HG03139 (cell line): ENCODE data around the gene PLK5.

ENCODE experiments used
- ATAC-seq: cut with Tn5 transposase; IDR thresholded peaks from one replicate; pipeline ENCODE4 v1.9.1; 2021; ENCODE audit not compliant: unreplicated experiment

PLK5 gene

GRCh38 chr19:1576242-1577089 lies 52.6 kb downstream of the PLK5 start:
- ATAC-seq: no peak

DNA sequence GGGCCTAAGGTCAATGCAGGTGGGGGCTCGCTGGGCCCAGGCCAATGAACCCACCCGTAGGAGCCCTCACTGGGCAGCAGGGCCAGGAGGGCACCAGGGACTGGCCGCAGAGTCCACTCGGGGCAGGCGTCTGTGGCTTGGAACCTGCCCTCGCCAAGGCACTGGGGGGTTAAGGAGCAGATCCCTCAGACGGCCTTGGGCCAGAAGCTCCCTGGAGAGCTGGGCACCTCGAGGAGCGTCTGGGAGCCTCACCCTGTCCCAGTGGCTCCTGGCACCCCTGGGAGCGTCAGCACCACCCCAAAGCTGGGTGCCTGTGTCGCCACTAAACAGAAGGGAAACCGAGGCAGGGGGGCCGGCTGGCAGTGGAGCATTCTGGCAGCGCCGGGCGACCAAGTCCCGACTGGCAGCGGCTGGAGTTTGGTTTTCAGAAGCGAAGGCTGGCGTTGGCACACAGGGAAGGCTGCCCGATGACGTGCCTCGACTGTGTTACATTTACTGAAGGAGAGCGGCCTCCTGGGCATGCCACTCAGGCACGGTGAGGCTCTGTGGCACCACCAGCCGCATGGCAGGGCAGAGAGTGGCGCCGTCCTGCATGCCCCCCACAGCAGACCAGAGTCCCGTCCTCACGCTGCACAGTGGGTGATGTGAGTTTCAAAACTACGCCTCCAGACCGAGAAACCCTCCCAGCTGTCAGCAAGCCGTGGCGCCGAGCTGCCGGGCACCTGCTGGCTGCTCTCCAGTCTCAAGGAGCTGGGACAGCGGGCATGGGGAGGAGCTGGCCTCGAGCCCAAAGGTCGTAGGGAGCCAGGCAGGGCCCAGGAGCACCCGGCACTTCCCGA lies 53.4 kb downstream of the PLK5 start:
- ATAC-seq: no peak

GRCh38 chr19:1577929-1578618 lies 54.2 kb downstream of the PLK5 start:
- ATAC-seq: no peak

DNA sequence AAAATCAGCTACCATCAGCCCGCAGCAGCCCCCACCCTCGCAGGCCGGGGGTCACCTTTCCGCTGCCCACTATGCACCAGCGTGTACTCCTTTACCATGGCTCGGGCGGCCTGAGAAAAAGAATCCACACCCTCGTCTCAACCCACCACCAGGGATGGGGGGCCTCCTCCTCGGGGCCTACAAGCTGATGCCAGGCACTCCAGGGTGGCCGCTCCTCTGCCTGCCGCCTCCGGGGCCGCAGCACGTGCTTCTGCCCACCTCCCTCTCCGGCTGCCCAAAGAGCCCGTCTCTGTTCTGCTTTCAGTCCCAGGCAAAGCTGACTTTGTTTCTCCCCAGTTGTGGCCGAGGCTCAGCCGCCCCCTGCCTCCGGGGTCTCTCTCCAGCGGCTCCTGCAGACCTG lies 55.3 kb downstream of the PLK5 start:
- no peak for ATAC-seq

DNA sequence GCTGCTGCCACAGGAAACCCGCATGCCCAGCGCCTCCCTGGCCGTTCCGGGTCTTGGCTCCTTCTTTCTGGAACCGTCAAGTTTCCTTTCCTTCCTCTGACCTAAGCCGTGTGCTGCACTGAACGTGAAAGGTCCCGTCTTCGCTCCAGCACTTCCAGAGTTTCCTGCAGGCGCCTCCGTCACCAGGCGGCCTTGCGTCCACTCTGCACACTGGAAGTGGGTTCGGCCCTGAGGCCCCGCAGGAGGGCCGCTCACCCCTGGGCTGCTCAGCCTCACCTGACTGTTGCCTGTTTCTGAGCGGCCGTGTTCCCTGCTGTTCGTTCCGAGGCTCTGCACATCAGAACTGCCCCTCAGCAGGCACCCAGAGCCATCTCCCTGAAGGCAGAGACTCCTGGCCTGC lies 56.5 kb downstream of the PLK5 start:
- no peak for ATAC-seq

GRCh38 chr19:1580957-1581356 lies 57.1 kb downstream of the PLK5 start:
- ATAC-seq: no peak

DNA sequence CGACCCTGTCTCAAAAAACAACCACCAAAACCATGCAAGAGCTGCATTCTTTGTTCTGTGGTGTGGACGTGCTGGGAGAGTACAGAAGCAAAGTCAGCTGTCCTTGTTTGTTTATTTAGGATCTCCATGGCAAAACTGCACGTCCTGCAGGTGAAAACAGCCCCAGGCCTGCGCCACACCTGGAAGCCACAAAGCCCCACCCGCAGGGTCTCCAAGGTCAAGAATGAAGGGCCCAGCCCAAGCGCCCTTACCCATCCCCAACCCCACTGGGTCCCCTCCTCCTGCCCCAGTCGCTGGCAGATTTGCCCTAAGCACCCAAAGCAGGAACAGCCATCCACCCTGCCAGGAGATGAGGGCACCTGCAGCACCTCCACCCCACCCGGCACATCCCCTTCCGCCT lies 58.3 kb downstream of the PLK5 start:
- ATAC-seq: no peak

DNA sequence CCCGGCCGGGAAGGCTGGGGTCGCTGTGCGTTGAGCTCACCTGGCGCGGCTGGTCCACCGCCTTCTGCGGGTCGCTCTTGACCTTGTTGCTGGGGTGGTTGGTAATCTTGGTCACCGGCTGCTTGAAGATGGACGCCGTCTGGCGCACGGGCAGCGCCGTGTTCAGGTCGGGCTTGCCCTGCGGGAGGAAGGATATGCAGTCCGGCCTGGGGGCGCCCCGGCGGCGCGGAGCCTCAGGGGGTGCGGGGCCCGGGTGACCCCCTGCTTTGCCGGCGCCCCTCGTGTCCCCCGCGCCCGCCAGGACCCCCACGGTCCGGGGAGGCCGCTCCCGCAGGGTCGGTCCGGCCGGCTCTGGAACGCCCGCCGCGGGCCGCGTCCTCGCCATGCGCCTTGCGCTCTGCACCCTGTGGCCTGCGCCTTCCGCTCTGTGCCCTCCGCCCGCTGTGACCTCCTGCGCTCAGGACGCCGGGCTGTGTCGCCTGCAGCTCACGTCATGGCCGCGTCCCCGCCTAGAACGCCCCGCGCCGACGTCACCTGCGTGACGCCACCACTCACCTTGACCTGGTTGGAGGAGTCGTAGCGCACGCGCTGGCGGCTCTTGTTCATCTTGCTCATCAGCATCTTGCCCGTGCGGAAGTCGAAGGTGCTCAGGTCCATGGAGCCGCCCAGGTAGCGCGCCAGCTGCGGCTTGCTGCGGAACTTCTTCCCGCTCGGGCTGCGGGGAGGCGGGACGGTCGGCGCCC lies 60.8 kb downstream of the PLK5 start:
- ATAC-seq: no peak

DNA sequence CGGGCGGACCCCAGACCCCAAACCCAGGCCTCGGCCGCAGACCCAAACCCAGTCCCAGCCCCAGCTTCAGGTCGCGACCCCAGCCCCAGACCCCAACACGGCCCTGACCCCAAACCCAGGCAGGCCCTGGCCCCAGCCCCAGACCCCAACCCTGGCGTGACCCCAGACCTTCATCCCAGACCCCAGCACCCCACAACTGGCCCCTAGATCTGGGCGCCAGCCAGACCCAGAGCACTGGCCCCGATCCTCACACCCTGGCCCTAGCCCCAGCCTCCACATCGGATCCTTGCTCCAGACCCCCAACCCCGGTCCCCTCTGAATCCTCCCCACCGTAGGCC lies 61.3 kb downstream of the PLK5 start:
- no peak for ATAC-seq
